Stimulated activated CD8-positive, alpha-beta memory T cell treated with anti-CD3 and anti-CD28 coated beads, Interleukin-15, amount 100 ng/mL, for 24 hours (primary cell): ENCODE results near the gene GNAI2.
A peak's percentile ranks its signal among the peaks of the same experiment; 100 is the strongest.
"Not testable (repeated sequence)": the region's sequence is repeated elsewhere in the genome, so short reads cannot be mapped to it uniquely, and the experiment has no call there.

Source experiments
- DNase-seq: peaks from one replicate; pipeline ENCODE4 v3.0.0-alpha.2; 2020; ENCODE audit warnings: low read depth

The GNAI2 gene

GRCh38 chr3:50245251-50245745 lies 9.3 kb downstream of the GNAI2 start:
- DNase-seq, result no peak

GRCh38 chr3:50245831-50246516 lies 10.0 kb downstream of the GNAI2 start:
- DNase-seq, result peak; percentile 96

GRCh38 chr3:50246517-50246954 lies 10.5 kb downstream of the GNAI2 start:
- DNase-seq, result peak; percentile 54

GRCh38 chr3:50248387-50248786 lies 12.4 kb downstream of the GNAI2 start:
- DNase-seq, result no peak

- no peak for DNase-seq
These were observed 13.5 kb downstream of the GNAI2 start for GRCh38 chr3:50249457-50249856.

- no peak for DNase-seq
These were observed 14.5 kb downstream of the GNAI2 start for GRCh38 chr3:50250514-50250913.

- no peak for DNase-seq
These were observed 15.2 kb downstream of the GNAI2 start for GRCh38 chr3:50251220-50251619.

- no peak for DNase-seq
These were observed 18.7 kb downstream of the GNAI2 start for GRCh38 chr3:50254577-50255250.

- no peak for DNase-seq
These were observed 19.2 kb downstream of the GNAI2 start for GRCh38 chr3:50255251-50255615.

GRCh38 chr3:50256978-50257890 lies 21.2 kb downstream of the GNAI2 start:
- DNase-seq, result no peak

- DNase-seq, result no peak
These were observed 22.2 kb downstream of the GNAI2 start for GRCh38 chr3:50258029-50258680.

GRCh38 chr3:50258979-50259378 lies 23.0 kb downstream of the GNAI2 start:
- no peak for DNase-seq

GRCh38 chr3:50259432-50260026 lies 23.5 kb downstream of the GNAI2 start:
- no peak for DNase-seq

GRCh38 chr3:50260027-50260941 lies 24.3 kb downstream of the GNAI2 start:
- peak; percentile 78 for DNase-seq

GRCh38 chr3:50260942-50261441 lies 25.0 kb downstream of the GNAI2 start:
- DNase-seq, result no peak

- no peak for DNase-seq
These were observed 25.5 kb downstream of the GNAI2 start for GRCh38 chr3:50261505-50261904.

GRCh38 chr3:50262200-50262599 lies 26.2 kb downstream of the GNAI2 start:
- DNase-seq, result not testable (repeated sequence)

GRCh38 chr3:50262778-50263177 lies 26.8 kb downstream of the GNAI2 start:
- no peak for DNase-seq

- no peak for DNase-seq
These were observed 27.7 kb downstream of the GNAI2 start for GRCh38 chr3:50263478-50264382.
